IPS-18a (cell line): ENCODE results near the gene SLC43A3.

Source experiments
- H3K27ac ChIP-seq: one replicate; pipeline ENCODE4 v1.5.1; 2013; ENCODE audit warnings: low read length
- H3K27me3 ChIP-seq: one replicate; pipeline ENCODE4 v1.6.1; 2013; ENCODE audit warnings: mild to moderate bottlenecking, low read length; ENCODE audit not compliant: control insufficient read depth, insufficient read depth
- H3K36me3 ChIP-seq: one replicate; pipeline ENCODE4 v1.6.1; 2013; ENCODE audit warnings: low read depth, low read length; ENCODE audit not compliant: control insufficient read depth
- H3K4me1 ChIP-seq: one replicate; pipeline ENCODE4 v1.6.1; 2013; ENCODE audit warnings: low read depth, low read length; ENCODE audit not compliant: control insufficient read depth
- H3K4me3 ChIP-seq: one replicate; pipeline ENCODE4 v1.5.1; 2013; ENCODE audit warnings: low read length
- H3K9ac ChIP-seq: one replicate; pipeline ENCODE4 v1.6.1; 2013; ENCODE audit warnings: mild to moderate bottlenecking, low read length, moderate library complexity
- H3K9me3 ChIP-seq: one replicate; pipeline ENCODE4 v1.6.1; 2013; ENCODE audit warnings: low read depth, low read length; ENCODE audit not compliant: control insufficient read depth

SLC43A3 gene

GRCh38 chr11:57424137-57424791 lies 2.7 kb downstream of the SLC43A3 start:
- no peak overlapping the region for H3K9ac ChIP-seq
- H3K4me3 ChIP-seq = no peak overlapping the region

GRCh38 chr11:57422669-57423068 lies 4.3 kb downstream of the SLC43A3 start:
- Histone ChIP-seq H3K36me3 (peaks cover 19% of the 10 kb centered on the region), H3K4me1 (peaks cover 12% of the 10 kb centered on the region), H3K9ac (no peak overlapping the region), H3K27me3 (peaks cover 9% of the 10 kb centered on the region), H3K4me3 (no peak overlapping the region), H3K9me3 (no peaks in the 10 kb centered on the region), H3K27ac (no peak overlapping the region)

More at GRCh38 chr11:57424137-57424791, 2.7 kb downstream of the SLC43A3 start:
- H3K4me1 ChIP-seq = peaks cover 12% of the 10 kb centered on the region
- H3K36me3 ChIP-seq = peaks cover 11% of the 10 kb centered on the region
- no peaks in the 10 kb centered on the region for H3K9me3 ChIP-seq
- H3K27me3 ChIP-seq = peaks cover 11% of the 10 kb centered on the region
- no peak overlapping the region for H3K27ac ChIP-seq

DNA sequence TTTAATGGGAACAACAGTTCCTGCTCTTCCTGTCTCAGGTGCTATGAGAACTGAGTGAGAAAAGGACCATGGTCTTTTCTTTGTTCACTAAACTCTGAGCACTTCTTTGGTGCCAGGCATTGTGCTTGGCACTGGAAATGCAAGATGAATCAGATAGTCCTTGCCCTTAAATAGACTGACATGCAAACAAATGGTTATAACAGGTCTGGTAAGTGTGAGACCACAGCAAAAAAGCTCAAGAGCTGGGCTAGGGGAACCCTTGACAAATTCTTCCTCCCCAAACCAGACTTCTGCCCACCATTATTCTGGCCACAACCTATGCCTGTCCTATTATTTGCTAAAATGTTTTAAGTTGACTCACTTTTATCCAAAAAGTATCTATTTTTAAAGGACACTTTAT lies 5.1 kb downstream of the SLC43A3 start:
- Histone ChIP-seq H3K9ac (no peak overlapping the region), H3K4me3 (no peak overlapping the region), H3K36me3 (peaks cover 25% of the 10 kb centered on the region), H3K27ac (no peak overlapping the region), H3K9me3 (no peaks in the 10 kb centered on the region), H3K4me1 (peaks cover 9% of the 10 kb centered on the region), H3K27me3 (peaks cover 9% of the 10 kb centered on the region)

DNA sequence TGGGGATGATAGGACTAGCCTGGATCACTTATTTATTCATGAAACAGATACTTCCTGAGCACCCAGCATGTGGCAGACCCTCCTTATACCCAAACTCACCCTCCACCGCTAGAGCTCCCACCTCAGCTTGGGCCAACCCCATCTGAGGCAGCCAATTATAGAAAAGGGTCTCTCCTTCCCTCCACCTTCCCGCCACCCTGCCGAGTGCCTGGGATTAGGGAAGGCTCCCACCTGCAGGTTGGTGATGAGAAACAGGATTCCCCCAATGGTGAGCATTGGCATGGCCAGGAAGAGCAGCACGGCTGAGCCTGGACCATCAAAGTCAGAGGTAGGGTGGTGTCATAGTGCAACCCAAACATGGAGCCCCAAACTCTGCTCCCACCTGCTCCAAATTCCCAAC lies 5.9 kb downstream of the SLC43A3 start:
- Histone ChIP-seq H3K27ac (no peak overlapping the region), H3K9me3 (no peaks in the 10 kb centered on the region), H3K27me3 (peaks cover 2% of the 10 kb centered on the region), H3K36me3 (peaks cover 32% of the 10 kb centered on the region), H3K4me3 (no peak overlapping the region), H3K4me1 (peaks cover 3% of the 10 kb centered on the region), H3K9ac (no peak overlapping the region)

DNA sequence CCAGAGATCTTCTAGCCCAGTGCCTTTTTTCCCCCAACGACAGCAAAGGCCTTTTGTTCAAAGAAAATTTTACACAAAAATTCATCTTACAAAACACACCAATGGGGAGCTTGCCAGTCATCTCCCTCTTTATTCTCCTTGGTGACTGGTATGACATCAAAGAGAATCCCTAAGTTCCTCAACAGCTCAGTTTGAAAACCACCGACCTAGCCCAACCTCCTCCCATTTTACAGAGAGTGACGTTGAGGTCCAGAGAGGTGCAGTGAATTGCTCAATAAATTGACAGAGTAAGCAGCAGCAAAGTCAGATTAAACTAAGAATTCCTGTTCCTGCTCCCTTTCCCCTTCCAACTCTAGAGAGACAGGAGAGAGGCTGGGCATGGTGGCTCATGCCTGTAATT lies 7.8 kb downstream of the SLC43A3 start:
- H3K27me3 ChIP-seq = no peaks in the 10 kb centered on the region
- H3K27ac ChIP-seq = no peak overlapping the region
- peaks cover 45% of the 10 kb centered on the region for H3K36me3 ChIP-seq
- no peak overlapping the region for H3K9ac ChIP-seq
- H3K4me1 ChIP-seq = no peaks in the 10 kb centered on the region
- no peak overlapping the region for H3K4me3 ChIP-seq
- no peaks in the 10 kb centered on the region for H3K9me3 ChIP-seq

- Histone ChIP-seq H3K9ac (no peak overlapping the region), H3K36me3 (peaks cover 55% of the 10 kb centered on the region), H3K27ac (no peak overlapping the region), H3K9me3 (no peaks in the 10 kb centered on the region), H3K27me3 (no peaks in the 10 kb centered on the region), H3K4me1 (no peaks in the 10 kb centered on the region), H3K4me3 (no peak overlapping the region)
Observed at GRCh38 chr11:57418131-57418530, 8.8 kb downstream of the SLC43A3 start.

- Histone ChIP-seq H3K4me3 (no peak overlapping the region), H3K36me3 (peaks cover 51% of the 10 kb centered on the region), H3K4me1 (no peaks in the 10 kb centered on the region), H3K27me3 (no peaks in the 10 kb centered on the region), H3K9ac (no peak overlapping the region), H3K9me3 (no peaks in the 10 kb centered on the region), H3K27ac (no peak overlapping the region)
Observed at GRCh38 chr11:57417056-57417455, 9.9 kb downstream of the SLC43A3 start.

DNA sequence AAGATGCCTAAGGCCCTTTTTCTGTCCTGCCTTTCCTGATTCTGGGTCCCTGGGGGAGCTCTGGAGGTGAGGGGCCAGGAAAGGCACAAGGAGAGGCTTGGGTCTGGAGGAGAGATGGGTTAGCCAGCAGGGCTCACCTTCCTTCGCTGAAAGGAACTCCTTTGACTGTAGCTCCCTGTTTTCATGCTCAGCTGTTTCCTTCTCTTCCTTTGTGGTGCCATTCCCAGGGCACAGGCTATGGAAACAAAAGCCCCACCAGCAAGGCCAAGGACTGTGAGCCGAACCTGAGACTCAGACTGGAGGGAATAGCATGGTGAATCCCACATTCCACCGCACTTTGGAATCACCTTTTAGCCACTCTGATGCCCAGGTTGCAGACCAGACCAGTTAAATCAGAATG lies 10.5 kb downstream of the SLC43A3 start:
- H3K9ac ChIP-seq = no peak overlapping the region
- H3K4me1 ChIP-seq = no peaks in the 10 kb centered on the region
- no peak overlapping the region for H3K27ac ChIP-seq
- H3K4me3 ChIP-seq = no peak overlapping the region
- H3K9me3 ChIP-seq = no peaks in the 10 kb centered on the region
- H3K36me3 ChIP-seq = peaks cover 49% of the 10 kb centered on the region
- no peaks in the 10 kb centered on the region for H3K27me3 ChIP-seq

DNA sequence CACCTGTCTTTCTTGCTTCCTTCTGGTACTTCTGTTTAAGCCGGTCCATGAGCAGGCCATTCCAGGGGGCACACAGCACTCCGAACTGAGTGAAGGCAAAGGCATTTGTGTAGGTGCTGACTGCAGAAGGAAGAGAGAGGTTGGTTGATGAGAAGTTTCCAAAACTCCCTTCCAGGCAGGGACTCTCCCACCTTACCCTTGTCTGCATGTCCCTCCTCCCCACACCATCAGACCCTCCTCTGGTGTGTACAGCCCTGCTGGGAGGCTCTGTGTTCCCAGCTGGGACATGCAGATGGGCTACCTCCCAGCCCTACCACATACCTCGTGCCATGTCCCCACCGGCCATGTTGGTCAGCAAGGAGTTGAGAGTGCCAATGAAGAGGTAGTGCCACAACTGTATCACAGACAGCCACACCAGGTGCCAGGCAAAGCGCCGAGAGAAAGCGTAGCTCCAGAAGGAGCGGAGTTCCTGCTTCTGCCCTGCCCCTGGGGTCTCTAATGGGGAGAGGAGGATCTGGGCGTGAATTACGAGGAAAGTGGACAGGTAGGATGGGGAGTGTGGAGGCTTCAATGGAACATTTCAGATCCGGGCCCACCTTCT lies 12.2 kb downstream of the SLC43A3 start:
- Histone ChIP-seq H3K9ac (no peak overlapping the region), H3K27ac (no peak overlapping the region), H3K36me3 (peaks cover 58% of the 10 kb centered on the region), H3K9me3 (no peaks in the 10 kb centered on the region), H3K27me3 (no peaks in the 10 kb centered on the region), H3K4me3 (no peak overlapping the region), H3K4me1 (no peaks in the 10 kb centered on the region)

GRCh38 chr11:57413681-57414080 lies 13.2 kb downstream of the SLC43A3 start:
- Histone ChIP-seq H3K9ac (no peak overlapping the region), H3K27me3 (no peaks in the 10 kb centered on the region), H3K36me3 (peaks cover 59% of the 10 kb centered on the region), H3K27ac (no peak overlapping the region), H3K4me3 (no peak overlapping the region), H3K9me3 (no peaks in the 10 kb centered on the region), H3K4me1 (no peaks in the 10 kb centered on the region)

DNA sequence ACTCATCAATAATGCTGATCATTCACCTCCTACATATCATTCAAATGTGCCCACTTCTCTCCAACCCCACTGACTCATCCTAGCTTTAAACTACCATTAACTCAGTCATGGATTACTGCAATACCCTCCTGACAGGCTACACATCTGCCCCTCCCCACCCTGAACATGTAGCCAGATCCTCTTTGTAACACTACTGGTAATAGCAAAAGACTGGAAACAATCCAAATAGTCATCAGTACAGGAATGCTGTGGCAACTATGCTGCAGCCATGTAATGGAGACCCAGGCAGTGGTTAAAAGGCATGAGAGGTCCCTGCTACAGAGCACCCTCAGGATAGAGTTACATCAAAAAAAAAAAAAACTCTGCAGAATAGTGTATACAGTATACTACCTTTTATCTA lies 16.6 kb downstream of the SLC43A3 start:
- Histone ChIP-seq H3K27me3 (no peaks in the 10 kb centered on the region), H3K9ac (no peak overlapping the region), H3K4me1 (no peaks in the 10 kb centered on the region), H3K36me3 (peaks cover 53% of the 10 kb centered on the region), H3K4me3 (no peak overlapping the region), H3K9me3 (no peaks in the 10 kb centered on the region), H3K27ac (no peak overlapping the region)
